HCT116 (cell line): Measurements from ENCODE around the gene KAT14. TPM values are rescaled to one million over a fixed set of nuclear protein-coding genes. Genes with fewer than 3 reads are reported as not detected.

Source experiments
- ATAC-seq: fragments of 200-7000 bp; cut with Tn5 transposase; 2 replicates; pipeline ENCODE4 v1.9.1; 2020; ENCODE audit warnings: mild to moderate bottlenecking, moderate library complexity
- BruUV-seq: library from RNA; stranded (reverse); fragments of 400-500 nt; replicated peaks from 2 replicates; lab custom pipeline; 2021; lab: Mats Ljungman, UMichigan
- CTCF ChIA-PET: fragments of 300-600 bp; sonication (Branson Sonifier 250); formaldehyde crosslinking; loops from one replicate; lab custom pipeline; 2021; ENCODE audit warnings: antibody characterized with exemption; lab: Charles Lee
- POLR2A ChIA-PET: fragments of 300-600, 350-600 bp; sonication (Branson Sonifier 250); formaldehyde crosslinking; loops from one replicate; lab custom pipeline; 2021; ENCODE audit warnings: antibody characterized with exemption; lab: Charles Lee
- RAD21 ChIA-PET, 2 experiments: fragments of 300-600 bp; sonication (Branson Sonifier 250); formaldehyde crosslinking; loops; one replicate each; lab custom pipeline; 2023; ENCODE audit warnings: low total read pairs in 2 of 2; ENCODE audit not compliant: uncharacterized antibody in 2 of 2, unreplicated experiment in 2 of 2, low non-redundant PET in 1 of 2; lab: Charles Lee
- DNase-seq: peaks from one replicate; pipeline ENCODE4 v3.0.0-alpha.2; 2010; ENCODE audit warnings: low read depth, low spot score
- H2AFZ ChIP-seq: fragments of 200-600 bp; shearing (Covaris generic), sonication (generic); 2 replicates; pipeline ENCODE4 v1.6.1; 2017; ENCODE audit warnings: low read depth, mixed run types, mixed read lengths, antibody characterized with exemption, low read length; ENCODE audit not compliant: poor library complexity, severe bottlenecking
- H3K27ac ChIP-seq: 2 replicates; pipeline ENCODE4 v1.5.1; 2012; ENCODE audit warnings: low read depth, low read length
- H3K27me3 ChIP-seq: fragments of 200-600 bp; sonication (generic); 2 replicates; pipeline ENCODE4 v1.6.1; 2016; ENCODE audit warnings: mixed run types, low read length, mixed read lengths; ENCODE audit not compliant: insufficient read depth
- H3K36me3 ChIP-seq, 2 experiments: fragments of 200-500 bp in 1 of 2; fragments of 200-600 bp in 1 of 2; sonication (Bioruptor generic) in 1 of 2; sonication (generic) in 1 of 2; 2 replicates each; pipeline versions ENCODE4 v1.5.1 to v1.6.1; 2014 to 2016; ENCODE audit warnings: low read length in 2 of 2, inconsistent platforms in 1 of 2, mixed read lengths in 1 of 2, mixed run types in 1 of 2; ENCODE audit not compliant: insufficient read depth in 2 of 2, control insufficient read depth in 1 of 2
- H3K4me1 ChIP-seq, 2 experiments: fragments of 200-600 bp in 1 of 2; sonication (generic) in 1 of 2; 2 replicates each; pipeline versions ENCODE4 v1.5.1 to v1.6.1; 2012 to 2017; ENCODE audit warnings: low read length in 2 of 2, inconsistent platforms in 1 of 2, mild to moderate bottlenecking in 1 of 2, mixed read lengths in 1 of 2, mixed run types in 1 of 2, moderate library complexity in 1 of 2; ENCODE audit not compliant: insufficient read depth in 2 of 2, control insufficient read depth in 1 of 2
- H3K4me2 ChIP-seq: fragments of 200-600 bp; sonication (generic); 2 replicates; pipeline ENCODE4 v1.6.1; 2017; ENCODE audit warnings: mixed run types, low read length, mixed read lengths
- H3K4me3 ChIP-seq, 2 experiments: fragments of 200-600 bp in 1 of 2; sonication (generic) in 1 of 2; replicated peaks in 1 of 2; 2 replicates each; pipeline ENCODE4 v1.5.1; 2011 to 2016; ENCODE audit warnings: low read length in 2 of 2, control low read depth in 1 of 2, low read depth in 1 of 2, mild to moderate bottlenecking in 1 of 2, mixed read lengths in 1 of 2, mixed run types in 1 of 2
- H3K79me2 ChIP-seq: fragments of 200-600 bp; sonication (generic); 2 replicates; pipeline ENCODE4 v1.6.1; 2017; ENCODE audit warnings: mild to moderate bottlenecking, mixed run types, low read length, moderate library complexity, mixed read lengths; ENCODE audit not compliant: insufficient read depth
- H3K9ac ChIP-seq: fragments of 200-600 bp; sonication (generic); 2 replicates; pipeline ENCODE4 v1.6.1; 2016; ENCODE audit warnings: low read length, mixed read lengths
- H3K9me2 ChIP-seq: fragments of 200-600 bp; sonication (generic), shearing (Covaris generic); 2 replicates; pipeline ENCODE4 v1.6.1; 2017; ENCODE audit warnings: mixed run types, mild to moderate bottlenecking, moderate library complexity; ENCODE audit not compliant: insufficient read depth
- H3K9me3 ChIP-seq, 2 experiments: fragments of 200-500 bp in 1 of 2; fragments of 200-600 bp in 1 of 2; sonication (Bioruptor generic) in 1 of 2; sonication (generic) in 1 of 2; 2 replicates each; pipeline ENCODE4 v1.6.1; 2014 to 2017; ENCODE audit warnings: low read length in 2 of 2, mixed read lengths in 2 of 2, inconsistent platforms in 1 of 2, low read depth in 1 of 2, mild to moderate bottlenecking in 1 of 2, mixed run types in 1 of 2, moderate library complexity in 1 of 2; ENCODE audit not compliant: control insufficient read depth in 1 of 2, insufficient read depth in 1 of 2
- H4K20me1 ChIP-seq: fragments of 200-600 bp; sonication (generic), shearing (Covaris generic); 2 replicates; pipeline ENCODE4 v1.6.1; 2017; ENCODE audit warnings: mixed run types, mild to moderate bottlenecking, moderate library complexity; ENCODE audit not compliant: insufficient read depth
- ATF3 ChIP-seq: IDR thresholded peaks from 2 replicates; pipeline ENCODE4 v1.6.1; 2012
- ELF1 ChIP-seq: IDR thresholded peaks from 2 replicates; pipeline ENCODE4 v1.6.1; 2012; ENCODE audit warnings: low read depth, borderline replicate concordance
- EZH2phosphoT487 ChIP-seq: fragments of 200-600 bp; IDR thresholded peaks from 2 replicates; pipeline ENCODE4 v1.6.1; 2018; ENCODE audit warnings: antibody characterized with exemption, borderline replicate concordance
- FOSL1 ChIP-seq: IDR thresholded peaks from 2 replicates; pipeline ENCODE4 v1.6.1; 2012; ENCODE audit warnings: low read depth
- POLR2AphosphoS5 ChIP-seq: IDR thresholded peaks from 2 replicates; pipeline ENCODE4 v1.6.1; 2011; ENCODE audit warnings: mild to moderate bottlenecking, low read depth, low read length, moderate library complexity
- RAD21 ChIP-seq: IDR thresholded peaks from 2 replicates; pipeline ENCODE4 v1.6.1; 2012; ENCODE audit warnings: low read depth, mild to moderate bottlenecking
- REST ChIP-seq: IDR thresholded peaks from 2 replicates; pipeline ENCODE4 v1.6.1; 2012; ENCODE audit warnings: low read depth
- SP1 ChIP-seq: IDR thresholded peaks from 2 replicates; pipeline ENCODE4 v1.6.1; 2012; ENCODE audit warnings: low read depth
- ZBTB33 ChIP-seq: IDR thresholded peaks from 2 replicates; pipeline ENCODE4 v1.6.1; 2011; ENCODE audit warnings: mild to moderate bottlenecking, low read length, moderate library complexity; ENCODE audit not compliant: insufficient replicate concordance; ENCODE audit errors: extremely low read depth
- intact Hi-C: fragments of 100-400 bp; cut with micrococcal nuclease; formaldehyde crosslinking; loops from 2 replicates; pipeline ENCODE4 v1.10.0; 2022
- total RNA-seq: library from RNA; stranded (reverse); gene quantifications from one replicate; pipeline ENCODE4 v1.2.1, GENCODE V29; 2021; ENCODE audit not compliant: unreplicated experiment

The KAT14 gene
- total RNA-seq, 1 experiment from 2014 or later: 11.4 TPM

- Histone ChIP-seq H3K9me2 (no peaks in the 10 kb centered on the region), H3K36me3 (no peaks in the 10 kb centered on the region), H4K20me1 (no peaks in the 10 kb centered on the region), H3K27me3 (no peaks in the 10 kb centered on the region), H3K79me2 (no peaks in the 10 kb centered on the region), H3K27ac (no peak overlapping the region), H3K9ac (no peak overlapping the region), H3K9me3 (no peaks in the 10 kb centered on the region), H3K4me3 (no peak overlapping the region), H3K4me1 (peaks cover 12 to 22% of the 10 kb centered on the region in 2 experiments), H2AFZ (no peak overlapping the region), H3K4me2 (no peak overlapping the region)
- intact Hi-C loops: loop anchor here (2.0 kb wide), 1 partner anchor 57 kb away; no protein-coding TSS in a partner anchor
- ChIA-PET CTCF (no interaction called here), RAD21 (no interaction called here), POLR2A (no interaction called here)
- no peak for DNase-seq
- no peak for ATAC-seq
- TF ChIP-seq ELF1 (no peak), REST (no peak), POLR2AphosphoS5 (no peak), ATF3 (no peak), ZBTB33 (no peak), FOSL1 (no peak), EZH2phosphoT487 (no peak), SP1 (no peak), RAD21 (no peak)
- BruUV-seq: no TSS peak
Observed at GRCh38 chr20:18195931-18196330, 58.3 kb downstream of the KAT14 start.
